ENCODE results near the gene FOXL3.
"Not testable (repeated sequence)": the region's sequence is repeated elsewhere in the genome, so short reads cannot be mapped to it uniquely, and the experiment has no call there.

Gene FOXL3

GRCh38 chr7:335358-336148 is 45.6 kb downstream of the FOXL3 start:
- H3K36me3 Mint-ChIP-seq (ENCODE audit: low read depth), result no peaks in the 10 kb centered on the region
- peaks cover 5% of the 10 kb centered on the region for H3K4me1 Mint-ChIP-seq (ENCODE audit: low read depth)
- no peak overlapping the region for H3K27ac Mint-ChIP-seq
- peaks cover 8% of the 10 kb centered on the region for H3K9me3 Mint-ChIP-seq
- H3K4me3 Mint-ChIP-seq, result no peak overlapping the region
- H3K27me3 Mint-ChIP-seq, result no peaks in the 10 kb centered on the region

- not testable (repeated sequence) for H3K9me3 Mint-ChIP-seq; H3K4me1 Mint-ChIP-seq (ENCODE audit: low read depth); H3K36me3 Mint-ChIP-seq (ENCODE audit: low read depth); H3K4me3 Mint-ChIP-seq; H3K27me3 Mint-ChIP-seq; H3K27ac Mint-ChIP-seq
Measured at GRCh38 chr7:336149-336533, 46.2 kb downstream of the FOXL3 start.

- no peak overlapping the region for H3K27ac Mint-ChIP-seq
Measured at GRCh38 chr7:336810-337566, 47.0 kb downstream of the FOXL3 start.

GRCh38 chr7:337567-337951 is 47.6 kb downstream of the FOXL3 start:
- H3K4me1 Mint-ChIP-seq (ENCODE audit: low read depth), result peaks cover 5% of the 10 kb centered on the region
- H3K9me3 Mint-ChIP-seq, result peaks cover 8% of the 10 kb centered on the region
- no peak overlapping the region for H3K27ac Mint-ChIP-seq
- no peaks in the 10 kb centered on the region for H3K27me3 Mint-ChIP-seq
- H3K4me3 Mint-ChIP-seq, result no peak overlapping the region
- no peaks in the 10 kb centered on the region for H3K36me3 Mint-ChIP-seq (ENCODE audit: low read depth)

More at GRCh38 chr7:336810-337566, 47.0 kb downstream of the FOXL3 start:
- H3K4me1 Mint-ChIP-seq (ENCODE audit: low read depth), result peaks cover 5% of the 10 kb centered on the region
- H3K4me3 Mint-ChIP-seq, result no peak overlapping the region
- no peaks in the 10 kb centered on the region for H3K36me3 Mint-ChIP-seq (ENCODE audit: low read depth)
- peaks cover 8% of the 10 kb centered on the region for H3K9me3 Mint-ChIP-seq
- H3K27me3 Mint-ChIP-seq, result no peaks in the 10 kb centered on the region

DNA sequence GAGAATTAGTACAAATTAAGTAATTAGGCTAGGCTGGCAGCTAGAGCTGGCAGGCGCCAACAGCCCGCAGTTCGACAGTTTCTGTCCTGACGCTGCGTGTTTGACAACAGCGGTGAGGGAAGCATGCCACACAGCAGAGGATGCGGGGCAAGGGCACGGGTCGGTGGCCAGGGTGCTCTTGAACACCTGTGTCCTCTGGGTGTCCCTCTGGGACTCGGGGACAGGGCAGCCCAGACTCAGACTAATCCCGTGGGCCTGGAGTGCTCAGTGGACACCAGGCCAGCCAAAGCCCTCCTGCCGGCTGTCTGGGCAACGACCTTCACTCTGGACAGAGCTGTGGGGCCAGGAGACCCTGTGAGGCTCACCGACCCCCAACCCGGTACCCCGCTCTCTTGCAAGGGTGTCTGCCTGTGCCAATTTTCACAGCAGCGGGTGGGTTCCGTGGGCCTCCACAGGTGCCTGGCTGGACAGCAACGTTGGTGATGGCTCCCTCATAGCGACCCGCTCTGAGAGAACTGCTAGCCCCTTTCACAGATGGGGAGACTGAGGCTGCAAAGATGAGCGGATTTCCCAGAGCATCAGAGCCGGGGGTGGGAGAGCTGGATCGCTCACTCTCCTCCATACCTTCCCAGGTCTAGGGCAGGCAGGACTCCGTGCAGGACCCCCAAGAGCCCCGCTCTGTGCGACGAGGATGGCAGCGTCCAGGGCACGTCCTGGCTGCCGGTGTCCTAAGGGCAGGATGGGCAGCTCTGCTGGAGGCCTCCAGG is 48.5 kb downstream of the FOXL3 start:
- Mint-ChIP-seq H3K27ac (no peak overlapping the region), H3K9me3 (peaks cover 8% of the 10 kb centered on the region), H3K36me3 (ENCODE audit: low read depth) (no peaks in the 10 kb centered on the region), H3K4me3 (no peak overlapping the region), H3K4me1 (ENCODE audit: low read depth) (peaks cover 5% of the 10 kb centered on the region), H3K27me3 (no peaks in the 10 kb centered on the region)

DNA sequence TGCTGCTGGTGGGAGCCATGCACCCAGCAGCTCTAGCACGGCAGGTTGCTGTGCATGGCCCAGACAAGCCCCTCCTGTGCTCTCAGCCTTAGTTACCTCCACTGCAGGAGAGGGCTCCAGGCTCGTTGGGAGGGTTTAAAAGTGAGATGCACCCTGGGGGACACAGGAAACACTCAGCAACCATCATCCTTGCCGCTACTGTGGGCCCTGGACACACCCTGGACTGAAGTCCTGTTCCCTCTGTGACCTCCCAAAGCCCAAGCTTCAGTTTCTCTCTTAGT is 49.0 kb downstream of the FOXL3 start:
- H3K4me1 Mint-ChIP-seq (ENCODE audit: low read depth), result peaks cover 5% of the 10 kb centered on the region
- no peak overlapping the region for H3K4me3 Mint-ChIP-seq

GRCh38 chr7:339696-340095 is 49.7 kb downstream of the FOXL3 start:
- H3K9me3 Mint-ChIP-seq, result peaks cover 4% of the 10 kb centered on the region
- no peak overlapping the region for H3K4me3 Mint-ChIP-seq
- no peaks in the 10 kb centered on the region for H3K27me3 Mint-ChIP-seq
- peaks cover 3% of the 10 kb centered on the region for H3K4me1 Mint-ChIP-seq (ENCODE audit: low read depth)
- no peak overlapping the region for H3K27ac Mint-ChIP-seq
- H3K36me3 Mint-ChIP-seq (ENCODE audit: low read depth), result no peaks in the 10 kb centered on the region

More for the DNA sequence above, 49.0 kb downstream of the FOXL3 start:
- Mint-ChIP-seq H3K9me3 (peaks cover 8% of the 10 kb centered on the region), H3K27ac (no peak overlapping the region), H3K27me3 (no peaks in the 10 kb centered on the region), H3K36me3 (ENCODE audit: low read depth) (no peaks in the 10 kb centered on the region)

DNA sequence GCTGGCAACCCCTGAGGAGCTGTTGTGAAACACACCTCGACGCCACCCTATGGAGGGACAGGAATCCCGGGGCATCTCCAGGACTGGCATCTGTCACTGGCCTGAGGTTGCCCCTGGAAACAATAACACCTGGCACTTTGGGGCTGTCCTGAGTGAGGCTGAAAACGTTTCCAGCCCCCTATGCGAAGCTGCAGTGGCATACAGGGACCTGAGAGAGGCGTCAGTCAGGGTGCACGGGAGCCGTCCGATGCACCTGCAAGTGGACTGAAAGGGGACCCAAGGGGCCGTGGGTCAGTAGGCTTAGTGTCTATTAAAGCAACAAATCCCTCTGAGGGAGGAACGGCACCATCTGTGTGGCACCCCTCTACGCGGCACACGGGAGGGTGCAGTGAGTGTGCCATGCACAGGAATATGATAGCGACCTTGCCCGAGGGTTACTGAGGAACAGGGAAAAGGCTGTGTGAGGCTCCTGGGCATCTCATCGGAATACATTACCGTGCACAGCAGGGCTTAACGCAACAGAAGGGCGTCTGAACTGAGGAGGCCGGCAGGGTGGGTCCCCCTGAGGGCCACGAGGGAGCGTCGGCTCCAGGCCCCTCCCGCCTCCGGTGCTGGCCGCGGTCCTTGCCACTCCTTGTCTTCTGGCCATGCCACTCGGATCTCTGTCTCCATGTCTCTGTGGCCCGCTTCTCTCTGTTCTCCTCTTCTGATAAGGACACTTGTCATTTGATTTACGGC is 50.4 kb downstream of the FOXL3 start:
- Mint-ChIP-seq H3K27ac (no peak overlapping the region), H3K4me1 (ENCODE audit: low read depth) (peaks cover 3% of the 10 kb centered on the region), H3K4me3 (no peak overlapping the region), H3K36me3 (ENCODE audit: low read depth) (no peaks in the 10 kb centered on the region), H3K27me3 (no peaks in the 10 kb centered on the region), H3K9me3 (no peaks in the 10 kb centered on the region)

Measured in stimulated activated naive CD8-positive, alpha-beta T cell treated with anti-CD3 and anti-CD28 coated beads, Interleukin-15, Interleukin-2, amounts not matched to agents 100 ng/mL and 50 ng/mL, for 24 hours (primary cell).